Endothelial cell of umbilical vein (primary cell): ENCODE data around the gene DPPA4.

Experiments
- CTCF ChIP-seq, 2 donors: IDR thresholded peaks; 1 replicate in 1 of 2; 2 replicates in 1 of 2; pipeline ENCODE4 v1.5.1; 2011; ENCODE audit warnings: low read length in 2 of 2, mild to moderate bottlenecking in 2 of 2, moderate library complexity in 2 of 2, control low read depth in 1 of 2, inconsistent platforms in 1 of 2, low read depth in 1 of 2; ENCODE audit not compliant: insufficient read depth in 1 of 2; ENCODE audit errors: extremely low read depth in 1 of 2
- EZH2 ChIP-seq: IDR thresholded peaks from 2 replicates; pipeline ENCODE4 v1.6.1; 2012; ENCODE audit warnings: borderline replicate concordance, low read depth, mild to moderate bottlenecking, moderate library complexity, low read length, inconsistent platforms; ENCODE audit not compliant: severe bottlenecking
- GATA2 ChIP-seq: IDR thresholded peaks from 2 replicates; pipeline ENCODE4 v1.7.0; 2011; ENCODE audit warnings: low read depth, mild to moderate bottlenecking, moderate library complexity, mixed read lengths, low read length; ENCODE audit not compliant: insufficient read length, insufficient read depth
- JUN ChIP-seq: IDR thresholded peaks from 2 replicates; pipeline ENCODE4 v1.6.1; 2011; ENCODE audit warnings: borderline replicate concordance, low read depth; ENCODE audit not compliant: insufficient read length, insufficient read depth
- MAX ChIP-seq: IDR thresholded peaks from 2 replicates; pipeline ENCODE4 v1.6.1; 2011; ENCODE audit not compliant: insufficient read depth, insufficient read length
- MYC ChIP-seq: IDR thresholded peaks from one replicate; pipeline ENCODE4 v1.6.1; 2011; ENCODE audit warnings: mild to moderate bottlenecking, low read depth, low read length
- POLR2A ChIP-seq: IDR thresholded peaks from 2 replicates; pipeline ENCODE4 v1.6.1; 2012; ENCODE audit warnings: low read depth, mild to moderate bottlenecking, control low read depth, low read length
- POLR2AphosphoS5 ChIP-seq: IDR thresholded peaks from 2 replicates; pipeline ENCODE4 v1.6.1; 2012; ENCODE audit warnings: low read depth, mild to moderate bottlenecking, control low read depth, low read length, moderate library complexity; ENCODE audit not compliant: insufficient read depth

DNA sequence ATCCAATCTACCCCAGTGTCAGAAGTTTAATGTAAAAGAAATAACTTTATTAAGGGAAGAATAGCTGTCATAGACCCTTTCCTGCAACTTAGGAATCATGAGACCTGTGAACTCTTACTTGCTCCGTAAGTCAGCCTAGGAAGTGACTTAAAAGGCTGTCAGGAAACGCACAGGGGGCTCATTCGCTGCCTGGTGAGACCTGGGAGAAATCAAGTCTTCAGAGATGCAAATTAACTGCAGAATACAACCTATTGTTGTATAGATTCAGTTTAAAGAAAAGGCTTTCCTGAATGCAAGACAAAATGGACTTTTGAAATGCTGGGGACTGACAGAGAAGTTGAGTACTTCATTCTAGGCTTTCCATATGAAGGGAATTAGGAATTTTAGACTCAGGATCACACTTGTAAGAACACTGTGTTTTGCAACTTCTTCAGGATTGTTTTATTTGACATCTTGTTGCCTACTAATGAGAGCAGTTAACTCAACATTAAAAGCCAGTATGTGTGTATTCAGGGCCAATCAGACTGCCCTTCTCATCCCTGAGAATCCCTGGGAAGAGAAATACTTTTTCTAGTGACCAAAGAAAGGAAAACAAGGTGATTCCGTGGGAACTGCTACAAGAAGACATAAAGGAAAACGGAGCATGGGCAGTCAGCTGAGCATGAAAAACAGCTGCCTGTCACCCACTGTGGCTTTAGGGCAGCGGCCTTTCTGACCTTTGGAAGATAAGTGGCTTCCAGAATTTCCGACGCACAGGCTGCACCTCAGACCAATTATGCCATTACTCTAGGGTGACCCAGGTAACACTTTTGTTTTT is 18.5 kb upstream of the DPPA4 start:
- no peak for TF ChIP-seq CTCF (IDR thresholded peaks at IDR 0.05; ENCODE audit: extremely low read depth in 1 of 2, insufficient read depth in 1 of 2, low read depth in 1 of 2, low read length in 2 of 2)
- no peak for TF ChIP-seq EZH2
- no peak for TF ChIP-seq GATA2
- TF ChIP-seq POLR2A: no peak
- no peak for TF ChIP-seq MAX
- TF ChIP-seq POLR2AphosphoS5: no peak
- TF ChIP-seq JUN: no peak
- no peak for TF ChIP-seq MYC
